ENCODE data around the gene ARVCF.

Gene ARVCF

GRCh38 chr22:19978748-19979147 is 37.9 kb downstream of the ARVCF start:
- DNase-seq (ENCODE audit: low spot score) = no peak
- TF ChIP-seq CTCF (IDR thresholded peaks at IDR 0.05; ENCODE audit: extremely low read depth, insufficient read depth, missing control alignments) = no peak
- in situ Hi-C loops (cut with MboI; ENCODE audit: low pct_unique_long_range_greater_than_20kb, low sequenced_read_pairs, unreplicated experiment) = no loop called here

GRCh38 chr22:19977296-19978243 is 39.1 kb downstream of the ARVCF start:
- DNase-seq (ENCODE audit: low spot score) = no peak
- TF ChIP-seq CTCF (IDR thresholded peaks at IDR 0.05; ENCODE audit: extremely low read depth, insufficient read depth, missing control alignments) = no peak
- in situ Hi-C loops (cut with MboI; ENCODE audit: low pct_unique_long_range_greater_than_20kb, low sequenced_read_pairs, unreplicated experiment) = no loop called here

- DNase-seq (ENCODE audit: low spot score) = no peak
- TF ChIP-seq CTCF (IDR thresholded peaks at IDR 0.05; ENCODE audit: extremely low read depth, insufficient read depth, missing control alignments) = no peak
- in situ Hi-C loops (cut with MboI; ENCODE audit: low pct_unique_long_range_greater_than_20kb, low sequenced_read_pairs, unreplicated experiment) = no loop called here
These were observed 40.0 kb downstream of the ARVCF start for GRCh38 chr22:19976671-19977070.

DNA sequence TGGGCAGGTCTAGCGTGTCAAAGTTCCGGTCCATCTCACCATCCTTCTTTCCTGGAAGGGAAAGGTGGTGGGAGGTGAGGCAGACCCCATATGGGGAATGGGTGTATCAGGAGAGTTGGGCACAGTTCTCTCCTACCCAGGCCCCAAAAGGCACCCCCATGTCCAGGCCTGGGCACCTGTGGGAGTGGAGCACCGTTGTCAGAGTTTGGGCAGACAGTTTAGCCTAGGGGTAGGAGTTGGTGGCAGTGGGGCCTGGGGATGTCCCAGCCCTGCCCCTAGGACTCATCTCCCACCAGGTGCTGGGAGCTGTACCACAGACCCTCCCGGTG is 41.0 kb downstream of the ARVCF start:
- in situ Hi-C loops (cut with MboI; ENCODE audit: low pct_unique_long_range_greater_than_20kb, low sequenced_read_pairs, unreplicated experiment) = no loop called here
- DNase-seq (ENCODE audit: low spot score) = no peak
- no peak for TF ChIP-seq CTCF (IDR thresholded peaks at IDR 0.05; ENCODE audit: extremely low read depth, insufficient read depth, missing control alignments)

GRCh38 chr22:19974935-19975706 is 41.5 kb downstream of the ARVCF start:
- TF ChIP-seq CTCF (IDR thresholded peaks at IDR 0.05; ENCODE audit: extremely low read depth, insufficient read depth, missing control alignments) = no peak
- in situ Hi-C loops (cut with MboI; ENCODE audit: low pct_unique_long_range_greater_than_20kb, low sequenced_read_pairs, unreplicated experiment) = loop anchor here (25.0 kb wide), 2 partner anchors 113 to 312 kb away; partner anchors contain the start of genes GNB1L and RTL10
- DNase-seq (ENCODE audit: low spot score) = no peak

DNA sequence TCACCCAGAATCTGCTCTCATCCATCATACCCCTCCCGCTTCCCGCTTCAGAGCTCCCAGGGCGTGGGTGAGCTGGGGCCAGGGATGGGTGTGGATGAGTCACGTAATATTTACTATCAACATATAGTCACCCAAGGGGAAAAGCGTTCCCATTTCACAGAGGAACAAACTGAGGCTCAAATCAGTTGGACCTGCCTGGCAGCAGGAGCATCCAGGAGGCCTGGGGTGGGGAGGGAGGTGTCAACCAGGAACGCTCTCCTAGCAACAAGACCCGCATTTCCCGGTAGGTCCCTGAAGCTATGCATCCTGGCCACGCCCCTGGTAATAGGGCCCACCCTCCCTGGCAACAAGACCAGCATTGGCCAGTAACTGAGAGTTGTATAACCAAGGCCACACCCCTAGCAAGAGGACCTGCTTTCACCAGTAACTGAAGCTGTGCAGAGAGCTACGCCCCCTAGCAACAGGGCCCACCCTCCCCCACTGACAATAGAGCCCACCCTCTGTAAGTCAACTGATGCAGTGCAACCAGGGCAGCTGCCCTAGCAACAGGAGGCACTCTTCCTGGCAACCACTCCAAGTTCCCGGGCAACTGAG is 42.3 kb downstream of the ARVCF start:
- peak; percentile 88 for DNase-seq (ENCODE audit: low spot score)
- TF ChIP-seq CTCF (IDR thresholded peaks at IDR 0.05; ENCODE audit: extremely low read depth, insufficient read depth, missing control alignments) = no peak
- in situ Hi-C loops (cut with MboI; ENCODE audit: low pct_unique_long_range_greater_than_20kb, low sequenced_read_pairs, unreplicated experiment) = loop anchor here (25.0 kb wide), 2 partner anchors 112 to 313 kb away; partner anchors contain the start of genes GNB1L and RTL10
